Endothelial cell of umbilical vein (primary cell): ENCODE results near the gene MYO1E. TPM values are rescaled to one million over a fixed set of nuclear protein-coding genes. Genes with fewer than 3 reads are reported as not detected.
A peak's percentile ranks its signal among the peaks of the same experiment; 100 is the strongest.

ENCODE experiments used
- BruUV-seq: library from RNA; stranded (reverse); fragments of 400-500 nt; replicated peaks from 2 replicates; lab custom pipeline; 2021; lab: Mats Ljungman, UMichigan
- CTCF ChIA-PET: fragments of 300-600, 350-600 bp; sonication (Branson Sonifier 250); formaldehyde crosslinking; loops from one replicate; lab custom pipeline; 2021; ENCODE audit warnings: antibody characterized with exemption, inconsistent platforms; lab: Charles Lee
- POLR2A ChIA-PET: fragments of 300-600, 350-600 bp; sonication (Branson Sonifier 250); formaldehyde crosslinking; loops from one replicate; lab custom pipeline; 2021; ENCODE audit warnings: antibody characterized with exemption, inconsistent platforms; lab: Charles Lee
- DNase-seq: peaks from one replicate; pipeline ENCODE4 v3.0.0-alpha.2; 2011; ENCODE audit warnings: low read depth, low spot score
- FAIRE-seq: peaks from 2 replicates; lab custom pipeline; 2011; peaks lifted over from hg19 to GRCh38; lab: Jason Lieb, UNC
- H2AFZ ChIP-seq: 2 replicates; pipeline ENCODE4 v1.6.0; 2012; ENCODE audit warnings: low read depth, low read length, control low read depth, inconsistent platforms
- H3K27ac ChIP-seq: 2 replicates; pipeline ENCODE4 v1.5.1; 2011; ENCODE audit warnings: low read depth, mild to moderate bottlenecking, control low read depth, low read length, moderate library complexity; ENCODE audit not compliant: insufficient read depth
- H3K27me3 ChIP-seq, 2 experiments: 2 replicates each; pipeline versions ENCODE4 v1.6.0 to v1.6.1; 2011; ENCODE audit warnings: low read length in 2 of 2, mixed read lengths in 1 of 2; ENCODE audit not compliant: control insufficient read depth in 2 of 2, insufficient read depth in 2 of 2
- H3K36me3 ChIP-seq, 2 experiments: 2 replicates in 1 of 2; 3 replicates in 1 of 2; pipeline ENCODE4 v1.5.1; 2011; ENCODE audit warnings: low read length in 2 of 2, mild to moderate bottlenecking in 1 of 2, moderate library complexity in 1 of 2; ENCODE audit not compliant: control insufficient read depth in 2 of 2, insufficient read depth in 2 of 2; ENCODE audit errors: extremely low read depth in 1 of 2
- H3K4me1 ChIP-seq: 3 replicates; pipeline ENCODE4 v1.5.1; 2011; ENCODE audit warnings: mild to moderate bottlenecking, low read length; ENCODE audit not compliant: control insufficient read depth, insufficient read depth; ENCODE audit errors: extremely low read depth
- H3K4me2 ChIP-seq: 2 replicates; pipeline ENCODE4 v1.6.1; 2011; ENCODE audit warnings: low read length, control low read depth, mixed read lengths; ENCODE audit not compliant: insufficient read depth
- H3K4me3 ChIP-seq, 3 experiments: fragments of 200-600 bp in 1 of 3; sonication (generic), shearing (Covaris generic) in 1 of 3; replicated peaks in 1 of 3; 2 replicates each; pipeline ENCODE4 v1.5.1; 2011 to 2016; ENCODE audit warnings: control low read depth in 3 of 3, low read length in 3 of 3, mild to moderate bottlenecking in 2 of 3, inconsistent platforms in 1 of 3, low read depth in 1 of 3, moderate library complexity in 1 of 3; ENCODE audit not compliant: insufficient read depth in 1 of 3
- H3K79me2 ChIP-seq: 2 replicates; pipeline ENCODE4 v1.6.0; 2012; ENCODE audit warnings: low read length, inconsistent platforms; ENCODE audit not compliant: control insufficient read depth, insufficient read depth
- H3K9ac ChIP-seq: replicated peaks from 2 replicates; pipeline ENCODE3; 2011; ENCODE audit warnings: low read length, control low read depth; ENCODE audit not compliant: insufficient read depth; ENCODE audit errors: extremely low read depth
- H3K9me1 ChIP-seq: replicated peaks from 3 replicates; pipeline ENCODE4 v1.6.0; 2011; ENCODE audit warnings: mild to moderate bottlenecking, low read length; ENCODE audit not compliant: control insufficient read depth, insufficient read depth; ENCODE audit errors: extremely low read depth
- H3K9me3 ChIP-seq: replicated peaks from 2 replicates; pipeline ENCODE4 v1.5.1; 2012; ENCODE audit warnings: low read length, inconsistent platforms; ENCODE audit not compliant: control insufficient read depth, insufficient read depth
- H4K20me1 ChIP-seq: replicated peaks from 2 replicates; pipeline ENCODE3; 2011; ENCODE audit warnings: mild to moderate bottlenecking, low read length; ENCODE audit not compliant: control insufficient read depth, insufficient read depth; ENCODE audit errors: extremely low read depth
- EZH2 ChIP-seq: IDR thresholded peaks from 2 replicates; pipeline ENCODE4 v1.6.1; 2012; ENCODE audit warnings: borderline replicate concordance, low read depth, mild to moderate bottlenecking, moderate library complexity, low read length, inconsistent platforms; ENCODE audit not compliant: severe bottlenecking
- FOS ChIP-seq: IDR thresholded peaks from 2 replicates; pipeline ENCODE4 v1.6.1; 2011; ENCODE audit warnings: mild to moderate bottlenecking, low read length, moderate library complexity, borderline replicate concordance; ENCODE audit not compliant: insufficient read depth
- GATA2 ChIP-seq: IDR thresholded peaks from 2 replicates; pipeline ENCODE4 v1.7.0; 2011; ENCODE audit warnings: low read depth, mild to moderate bottlenecking, moderate library complexity, mixed read lengths, low read length; ENCODE audit not compliant: insufficient read length, insufficient read depth
- JUN ChIP-seq: IDR thresholded peaks from 2 replicates; pipeline ENCODE4 v1.6.1; 2011; ENCODE audit warnings: borderline replicate concordance, low read depth; ENCODE audit not compliant: insufficient read length, insufficient read depth
- MAX ChIP-seq: IDR thresholded peaks from 2 replicates; pipeline ENCODE4 v1.6.1; 2011; ENCODE audit not compliant: insufficient read depth, insufficient read length
- MYC ChIP-seq: IDR thresholded peaks from one replicate; pipeline ENCODE4 v1.6.1; 2011; ENCODE audit warnings: mild to moderate bottlenecking, low read depth, low read length
- POLR2A ChIP-seq: IDR thresholded peaks from 2 replicates; pipeline ENCODE4 v1.6.1; 2012; ENCODE audit warnings: low read depth, mild to moderate bottlenecking, control low read depth, low read length
- POLR2AphosphoS5 ChIP-seq: IDR thresholded peaks from 2 replicates; pipeline ENCODE4 v1.6.1; 2012; ENCODE audit warnings: low read depth, mild to moderate bottlenecking, control low read depth, low read length, moderate library complexity; ENCODE audit not compliant: insufficient read depth
- dilution Hi-C: fragments of 300-500 bp; cut with MboI; formaldehyde crosslinking; loops from one replicate; pipeline ENCODE4 v1.15.0; 2019; ENCODE audit warnings: low sequenced_read_pairs; ENCODE audit not compliant: extremely low pct_ligation_motif_present
- intact Hi-C: fragments of 100-400 bp; cut with micrococcal nuclease; formaldehyde crosslinking; loops from one replicate; pipeline ENCODE4 v1.10.0; 2022
- polyA plus RNA-seq, 4 experiments: library from polyadenylated mRNA; depleted of rRNA in 3 of 4; stranded (reverse) in 3 of 4; unstranded in 1 of 4; fragments of >200 nt; gene quantifications; 2 replicates each; pipeline versions ENCODE4 v1.2.1 to v1.2.3, GENCODE V29; 2011 to 2012; ENCODE audit warnings: missing spikeins in 1 of 4
- total RNA-seq: library from RNA; stranded (reverse); gene quantifications from 2 replicates; pipeline ENCODE4 v1.2.3, GENCODE V29; 2021
- TF ChIP-seq, protein P1 (sequence below), 2 donors: IDR thresholded peaks; 1 replicate in 1 of 2; 2 replicates in 1 of 2; pipeline ENCODE4 v1.5.1; 2011; ENCODE audit warnings: low read length in 2 of 2, mild to moderate bottlenecking in 2 of 2, moderate library complexity in 2 of 2, control low read depth in 1 of 2, inconsistent platforms in 1 of 2, low read depth in 1 of 2; ENCODE audit not compliant: insufficient read depth in 1 of 2; ENCODE audit errors: extremely low read depth in 1 of 2

MYO1E gene
- total and polyA plus RNA-seq, 2 donors (not counting 3 experiments of a cell fraction or from before 2014, with no cell fraction given): 31.6 to 218 TPM

- Histone ChIP-seq H3K79me2 (no peaks in the 10 kb centered on the region), H3K9me1 (no peaks in the 10 kb centered on the region), H4K20me1 (no peaks in the 10 kb centered on the region), H3K9me3 (no peaks in the 10 kb centered on the region), H3K27ac (no peak overlapping the region), H3K4me2 (no peak overlapping the region), H3K27me3 (peaks cover 19 to 23% of the 10 kb centered on the region in 2 experiments), H3K4me1 (no peaks in the 10 kb centered on the region), H2AFZ (no peak overlapping the region), H3K9ac (no peak overlapping the region), H3K4me3 (no peak overlapping the region), H3K36me3 (no peaks in the 10 kb centered on the region)
- dilution Hi-C loops: no loop called here
- intact Hi-C loops: no loop called here
- POLR2A ChIA-PET: interaction anchor here (0.6 kb wide), 1 partner anchor 23 kb away, joined by 3 read pairs; no protein-coding TSS in a partner anchor
- CTCF ChIA-PET: interaction anchor here (0.7 to 1.8 kb wide), 7 partner anchors 11 to 173 kb away, joined by 3 to 5 read pairs (median 3); partner anchors contain the start of gene FAM81A
- TF ChIP-seq FOS (no peak), GATA2 (no peak), EZH2 (no peak), MAX (no peak), JUN (no peak), POLR2AphosphoS5 (no peak), MYC (no peak), POLR2A (no peak)
- TF ChIP-seq, protein P1, sequence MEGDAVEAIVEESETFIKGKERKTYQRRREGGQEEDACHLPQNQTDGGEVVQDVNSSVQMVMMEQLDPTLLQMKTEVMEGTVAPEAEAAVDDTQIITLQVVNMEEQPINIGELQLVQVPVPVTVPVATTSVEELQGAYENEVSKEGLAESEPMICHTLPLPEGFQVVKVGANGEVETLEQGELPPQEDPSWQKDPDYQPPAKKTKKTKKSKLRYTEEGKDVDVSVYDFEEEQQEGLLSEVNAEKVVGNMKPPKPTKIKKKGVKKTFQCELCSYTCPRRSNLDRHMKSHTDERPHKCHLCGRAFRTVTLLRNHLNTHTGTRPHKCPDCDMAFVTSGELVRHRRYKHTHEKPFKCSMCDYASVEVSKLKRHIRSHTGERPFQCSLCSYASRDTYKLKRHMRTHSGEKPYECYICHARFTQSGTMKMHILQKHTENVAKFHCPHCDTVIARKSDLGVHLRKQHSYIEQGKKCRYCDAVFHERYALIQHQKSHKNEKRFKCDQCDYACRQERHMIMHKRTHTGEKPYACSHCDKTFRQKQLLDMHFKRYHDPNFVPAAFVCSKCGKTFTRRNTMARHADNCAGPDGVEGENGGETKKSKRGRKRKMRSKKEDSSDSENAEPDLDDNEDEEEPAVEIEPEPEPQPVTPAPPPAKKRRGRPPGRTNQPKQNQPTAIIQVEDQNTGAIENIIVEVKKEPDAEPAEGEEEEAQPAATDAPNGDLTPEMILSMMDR (IDR thresholded peaks at IDR 0.05; ENCODE audit: extremely low read depth in 1 of 2, insufficient read depth in 1 of 2, low read depth in 1 of 2, low read length in 2 of 2): no peak
- no TSS peak for BruUV-seq
- peak; percentile 40 for DNase-seq
- peak; percentile 66 for FAIRE-seq
These were observed 48.4 kb upstream of the MYO1E start for GRCh38 chr15:59420986-59421618.
